HG03439 (cell line): ENCODE data around the gene MFAP2.
"Not testable (repeated sequence)": the region's sequence is repeated elsewhere in the genome, so short reads cannot be mapped to it uniquely, and the experiment has no call there.

Source experiments
- ATAC-seq: cut with Tn5 transposase; IDR thresholded peaks from one replicate; pipeline ENCODE4 v1.9.1; 2021; ENCODE audit warnings: mild to moderate bottlenecking, moderate library complexity; ENCODE audit not compliant: unreplicated experiment

MFAP2 gene

DNA sequence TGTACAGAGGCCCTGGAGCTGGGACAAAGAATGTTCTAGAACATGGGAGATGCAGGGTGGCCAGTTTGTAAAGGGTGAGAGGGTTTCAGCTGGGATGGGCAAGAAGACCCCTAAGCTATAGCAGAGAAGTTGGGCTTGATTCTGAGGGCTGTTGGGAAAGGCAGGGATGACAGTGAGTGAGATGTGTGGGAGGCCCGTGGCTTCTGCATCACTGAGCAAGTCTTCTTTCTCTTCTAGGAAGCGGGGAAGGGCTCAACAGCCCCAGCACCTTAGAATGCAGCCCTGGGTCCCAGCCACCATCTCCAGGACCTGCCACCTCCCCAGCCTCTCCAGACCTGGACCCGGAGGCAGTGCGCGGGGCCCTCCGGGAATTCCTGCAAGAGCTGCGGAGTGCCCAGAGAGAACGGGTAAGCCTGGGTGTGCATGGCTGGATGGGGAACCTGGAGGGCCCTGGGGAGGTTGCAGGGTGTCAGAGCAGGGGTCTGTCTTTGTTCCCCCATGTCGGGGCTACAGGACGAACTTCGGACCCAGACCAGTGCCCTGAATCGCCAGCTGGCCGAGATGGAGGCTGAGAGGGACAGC lies 14.8 kb downstream of the MFAP2 start:
- ATAC-seq: no peak

DNA sequence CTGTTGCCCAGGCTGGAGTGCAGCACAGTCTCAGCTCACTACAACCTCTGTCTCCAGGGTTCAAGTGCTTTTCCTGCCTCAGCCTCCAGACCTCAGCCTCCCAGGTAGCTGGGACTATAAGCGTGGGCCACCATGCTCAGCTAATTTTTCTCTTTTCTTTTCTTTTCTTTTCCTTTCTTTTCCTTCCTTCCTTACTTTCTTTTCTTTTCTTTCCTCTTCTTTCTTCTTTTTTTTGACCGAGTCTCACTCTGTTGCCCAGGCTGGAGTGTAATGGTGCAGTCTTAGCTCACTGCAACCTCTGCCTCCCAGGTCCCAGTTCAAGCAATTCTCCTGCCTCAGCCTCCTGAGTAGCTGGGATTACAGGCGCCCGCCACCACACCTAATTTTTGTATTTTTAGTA lies 16.3 kb downstream of the MFAP2 start:
- not testable (repeated sequence) for ATAC-seq

DNA sequence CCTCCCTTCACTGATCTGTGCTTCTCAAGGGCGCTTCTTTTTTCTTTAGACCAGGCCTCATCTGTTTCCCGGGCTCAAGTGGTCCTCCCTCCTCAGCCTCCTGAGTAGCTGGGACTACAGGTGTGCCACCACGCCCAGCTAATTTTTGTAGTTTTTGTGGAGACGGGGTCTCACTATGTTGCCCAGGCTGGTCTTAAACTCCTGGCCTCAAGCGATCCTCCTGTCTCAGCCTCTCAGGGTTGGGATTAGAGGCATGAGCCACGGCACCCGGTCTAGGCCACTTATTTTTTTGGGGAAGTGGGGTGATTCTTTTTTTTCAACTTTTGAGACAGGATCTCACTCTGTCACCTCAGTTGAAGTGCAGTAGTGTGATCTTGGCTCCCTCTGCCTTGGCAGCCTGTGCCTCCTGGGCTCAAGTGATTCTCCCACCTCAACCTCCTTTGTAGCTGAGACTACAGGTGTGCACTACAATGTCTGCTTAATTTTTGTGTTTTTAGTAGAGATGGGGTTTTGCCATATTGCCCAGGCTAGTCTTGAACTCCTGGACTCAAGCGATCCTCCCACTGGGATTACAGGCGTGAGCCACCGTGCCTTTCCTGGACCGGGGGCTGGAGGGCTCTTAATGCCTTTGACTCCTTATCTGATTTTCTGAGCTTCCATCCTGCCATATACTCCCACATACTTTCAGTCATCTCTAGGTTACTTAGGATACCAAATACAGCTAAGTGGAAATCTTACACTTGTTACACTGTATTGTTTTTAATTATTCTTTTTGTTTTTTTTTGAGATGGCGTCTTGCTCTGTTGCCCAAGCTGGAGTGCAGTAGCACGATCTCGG lies 18.9 kb downstream of the MFAP2 start:
- ATAC-seq: peak; percentile 13

DNA sequence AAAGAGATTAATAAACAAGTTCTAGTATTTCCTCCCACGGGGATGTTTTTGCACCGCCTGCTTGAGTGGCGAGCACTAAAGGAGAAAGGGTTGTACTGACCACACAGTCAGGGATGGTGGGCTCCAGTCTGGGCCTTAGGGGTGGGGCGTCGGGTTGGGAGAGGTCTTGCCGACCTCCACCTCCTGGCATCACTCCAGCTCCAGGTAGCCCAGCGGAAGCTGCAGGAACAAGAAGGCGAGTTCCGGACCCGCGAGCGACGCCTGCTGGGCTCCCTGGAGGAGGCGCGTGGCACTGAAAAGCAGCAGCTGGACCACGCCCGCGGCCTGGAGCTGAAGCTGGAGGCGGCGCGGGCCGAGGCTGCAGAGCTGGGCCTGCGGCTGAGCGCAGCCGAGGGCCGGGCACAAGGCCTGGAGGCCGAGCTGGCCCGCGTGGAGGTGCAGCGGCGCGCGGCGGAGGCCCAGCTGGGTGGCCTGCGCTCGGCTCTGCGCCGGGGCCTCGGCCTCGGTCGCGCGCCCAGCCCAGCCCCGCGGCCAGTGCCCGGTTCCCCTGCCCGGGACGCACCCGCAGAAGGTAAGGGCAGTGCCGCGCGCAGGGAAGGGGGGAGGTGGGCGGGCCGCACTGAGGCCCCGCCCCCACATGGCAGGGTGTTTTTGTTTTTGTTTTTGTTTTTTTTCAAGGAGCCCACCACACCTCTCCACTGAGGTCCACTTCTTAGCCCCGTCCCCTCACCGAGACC lies 19.7 kb downstream of the MFAP2 start:
- ATAC-seq: peak; percentile 70

DNA sequence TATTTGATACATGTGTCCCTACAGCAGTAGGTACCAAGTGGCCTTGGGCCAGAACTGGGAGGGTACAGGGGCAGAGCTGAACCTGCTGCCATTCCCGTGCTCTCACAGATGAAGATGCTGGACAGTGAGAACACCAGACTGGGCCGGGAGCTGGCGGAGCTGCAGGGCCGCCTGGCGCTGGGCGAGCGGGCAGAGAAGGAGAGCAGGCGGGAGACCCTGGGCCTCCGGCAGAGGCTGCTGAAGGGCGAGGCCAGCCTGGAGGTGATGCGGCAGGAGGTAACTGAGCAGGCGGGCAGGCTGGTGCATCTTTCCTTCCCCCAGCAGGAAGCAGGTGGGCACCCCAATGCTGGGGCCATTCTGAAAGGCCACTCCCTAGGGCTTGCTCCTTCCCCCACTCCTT lies 21.9 kb downstream of the MFAP2 start:
- ATAC-seq: no peak

DNA sequence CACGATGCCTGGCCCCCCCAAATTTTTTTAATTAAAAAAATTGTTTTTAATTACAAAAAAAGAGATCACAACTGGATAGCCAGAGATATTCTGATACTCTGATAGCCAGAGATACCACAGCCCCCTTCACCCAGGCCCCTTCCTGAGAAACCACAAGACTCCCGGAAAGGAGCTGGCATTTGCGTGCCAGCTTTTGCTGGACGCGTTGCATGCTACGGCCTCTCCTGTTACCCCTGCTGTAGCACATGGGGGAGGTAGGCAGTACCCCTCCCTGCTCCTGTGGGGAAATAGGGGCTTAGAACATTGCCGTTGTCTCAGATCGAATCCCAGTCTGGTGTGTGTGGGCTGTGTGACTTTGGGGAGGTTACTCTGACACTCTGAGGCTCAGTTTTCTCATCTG lies 22.7 kb downstream of the MFAP2 start:
- no peak for ATAC-seq

GRCh38 chr1:16956775-16957174 lies 23.6 kb downstream of the MFAP2 start:
- no peak for ATAC-seq

DNA sequence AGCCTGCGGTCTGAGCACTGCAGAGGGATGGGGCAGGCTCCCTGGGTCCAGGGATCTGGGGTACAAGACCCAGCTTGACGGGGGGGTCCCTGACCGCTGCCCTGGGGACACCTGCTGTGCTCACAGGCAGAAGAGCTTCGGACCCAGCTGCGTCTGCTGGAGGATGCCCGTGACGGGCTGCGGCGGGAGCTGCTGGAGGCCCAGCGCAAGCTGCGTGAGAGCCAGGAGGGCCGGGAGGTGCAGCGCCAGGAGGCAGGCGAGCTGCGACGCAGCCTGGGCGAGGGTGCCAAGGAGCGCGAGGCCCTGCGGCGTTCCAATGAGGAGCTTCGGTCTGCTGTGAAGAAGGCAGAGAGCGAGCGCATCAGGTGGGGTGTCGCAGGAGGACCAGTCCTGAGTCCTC lies 25.2 kb downstream of the MFAP2 start:
- ATAC-seq: no peak

- ATAC-seq: no peak
Observed at GRCh38 chr1:16954579-16954978, 25.8 kb downstream of the MFAP2 start.

DNA sequence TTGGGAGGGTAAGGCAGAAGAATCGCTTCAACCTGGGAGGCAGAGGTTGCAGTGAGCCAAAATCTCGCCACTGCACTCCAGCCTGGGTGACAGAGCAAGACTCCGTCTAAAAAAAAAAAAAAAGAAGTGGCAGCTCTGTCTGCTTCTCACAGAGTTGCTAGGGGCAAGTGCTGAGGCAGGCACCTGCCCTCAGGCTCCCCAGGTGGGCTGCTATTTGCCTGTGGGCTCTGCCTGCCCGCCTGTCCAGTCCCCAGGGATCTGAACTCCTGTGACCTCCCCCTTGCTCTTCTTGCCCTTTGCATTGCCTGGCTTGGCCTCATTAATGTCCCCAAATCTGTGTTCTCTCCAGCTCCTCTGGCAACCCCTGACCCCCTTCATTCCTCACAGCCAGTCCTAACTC lies 28.0 kb downstream of the MFAP2 start:
- not testable (repeated sequence) for ATAC-seq

DNA sequence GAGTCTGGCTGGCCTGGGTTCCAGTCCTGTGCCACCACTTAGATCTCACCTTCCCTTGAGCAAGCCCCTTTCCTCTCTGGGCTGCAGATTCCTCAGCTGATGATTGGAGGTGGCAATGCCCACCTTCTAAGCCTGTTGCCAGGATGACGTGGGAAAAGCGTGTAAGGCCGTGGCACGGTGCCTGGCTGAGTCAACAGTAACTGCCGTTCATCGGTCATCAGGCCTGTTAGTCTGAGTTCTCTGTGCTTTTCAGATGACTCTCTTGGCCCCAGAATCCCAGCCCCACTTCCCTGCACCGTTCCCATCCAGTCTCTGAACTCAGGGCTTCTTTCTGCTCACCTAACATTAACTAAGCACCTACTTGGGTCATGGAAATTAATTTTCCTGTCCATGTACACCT lies 31.4 kb downstream of the MFAP2 start:
- not testable (repeated sequence) for ATAC-seq

DNA sequence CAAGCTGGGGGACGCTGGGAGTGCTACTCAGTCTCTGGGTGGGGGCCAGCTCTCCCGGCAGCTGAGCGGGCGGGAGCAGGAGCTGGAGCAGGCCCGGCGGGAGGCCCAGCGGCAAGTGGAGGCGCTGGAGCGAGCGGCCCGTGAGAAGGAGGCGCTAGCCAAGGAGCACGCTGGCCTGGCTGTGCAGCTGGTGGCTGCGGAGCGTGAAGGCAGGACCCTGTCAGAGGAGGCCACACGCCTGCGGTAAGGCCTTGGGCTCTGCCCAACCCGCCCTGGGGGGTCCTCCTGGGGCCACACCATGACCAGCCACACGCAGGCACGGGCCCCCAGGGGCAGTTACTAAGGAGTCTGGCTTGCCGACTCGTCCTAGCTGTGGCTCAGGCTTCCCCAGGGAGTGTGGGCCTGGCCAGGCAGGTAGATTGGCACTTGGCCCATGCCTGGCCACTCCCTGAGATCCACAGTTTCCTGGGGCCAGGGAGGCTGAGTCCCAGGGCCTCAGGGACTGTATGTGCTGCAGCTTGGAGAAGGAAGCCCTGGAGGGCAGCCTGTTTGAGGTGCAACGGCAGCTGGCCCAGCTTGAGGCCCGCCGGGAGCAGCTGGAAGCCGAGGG lies 32.0 kb downstream of the MFAP2 start:
- not testable (repeated sequence) for ATAC-seq

DNA sequence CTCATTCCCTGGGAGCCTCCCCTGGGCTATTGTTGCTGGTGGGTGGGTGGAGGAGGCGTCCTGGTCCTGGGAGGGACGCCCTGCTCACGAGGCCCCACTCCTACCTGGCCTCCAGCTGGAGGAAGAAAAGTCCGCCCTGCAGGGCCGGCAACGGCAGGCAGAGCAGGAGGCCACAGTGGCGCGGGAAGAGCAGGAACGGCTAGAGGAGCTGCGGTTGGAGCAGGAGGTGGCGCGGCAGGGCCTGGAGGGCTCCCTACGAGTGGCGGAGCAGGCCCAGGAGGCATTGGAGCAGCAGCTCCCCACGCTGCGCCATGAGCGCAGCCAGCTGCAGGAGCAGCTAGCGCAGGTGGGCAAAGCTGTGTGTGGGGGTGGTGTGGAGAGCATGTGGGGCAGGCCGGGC lies 33.8 kb downstream of the MFAP2 start:
- no peak for ATAC-seq

DNA sequence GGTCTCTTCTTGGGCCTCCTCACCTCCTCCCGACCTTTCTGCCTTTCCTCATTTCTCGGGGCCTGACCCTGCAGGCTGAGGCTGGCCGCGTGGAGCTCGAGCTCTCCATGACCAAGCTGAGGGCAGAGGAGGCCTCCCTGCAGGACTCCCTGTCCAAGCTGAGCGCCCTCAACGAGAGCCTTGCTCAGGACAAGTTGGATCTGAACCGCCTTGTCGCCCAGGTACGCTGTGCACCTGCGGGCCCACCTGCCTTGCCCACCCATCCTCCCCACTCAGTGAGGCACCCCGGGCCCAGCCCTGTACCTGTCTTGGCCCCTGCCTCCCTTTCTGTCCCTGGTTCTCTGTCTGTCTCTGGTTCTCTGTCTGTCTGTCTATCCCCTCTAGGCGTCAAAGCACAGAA lies 34.2 kb downstream of the MFAP2 start:
- not testable (repeated sequence) for ATAC-seq

- not testable (repeated sequence) for ATAC-seq
Observed at GRCh38 chr1:16945512-16945911, 34.9 kb downstream of the MFAP2 start.

- ATAC-seq: no peak
Observed at GRCh38 chr1:16944038-16944437, 36.4 kb downstream of the MFAP2 start.

DNA sequence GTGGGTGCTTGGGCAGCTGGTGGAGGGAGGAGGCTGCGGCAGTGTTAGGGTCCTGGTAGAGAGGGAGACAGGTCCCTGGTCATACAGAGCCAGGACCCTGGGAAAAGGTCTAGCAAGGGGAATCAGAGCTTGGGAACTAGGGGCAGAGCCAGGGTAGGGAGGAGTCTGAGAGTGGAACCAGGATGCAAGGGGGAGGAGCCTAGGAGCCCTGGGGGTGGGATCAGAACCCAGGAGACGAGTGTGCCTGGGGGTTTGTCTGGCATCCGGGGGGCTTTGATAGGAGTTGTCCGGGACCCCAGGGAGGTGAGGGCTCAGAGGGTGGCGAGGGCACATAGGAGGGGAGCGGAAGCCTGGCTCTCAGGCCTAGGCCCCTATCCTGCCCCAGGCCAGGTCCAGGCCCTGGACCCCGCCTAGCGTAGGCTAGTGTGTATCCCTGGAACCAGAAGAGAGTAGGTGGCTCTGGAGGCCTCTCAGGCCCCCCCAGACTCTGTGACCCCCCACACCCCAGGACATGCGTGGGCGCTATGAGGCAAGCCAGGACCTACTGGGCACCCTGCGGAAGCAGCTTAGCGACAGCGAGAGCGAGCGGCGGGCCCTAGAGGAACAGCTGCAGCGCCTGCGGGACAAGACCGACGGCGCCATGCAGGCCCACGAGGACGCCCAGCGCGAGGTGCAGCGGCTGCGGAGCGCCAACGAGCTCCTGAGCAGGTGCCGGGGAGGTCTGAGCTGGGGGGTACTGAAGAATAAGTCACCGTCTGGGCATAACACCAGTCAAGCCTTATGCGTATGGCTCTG lies 40.8 kb downstream of the MFAP2 start:
- ATAC-seq: not testable (repeated sequence)

GRCh38 chr1:16938351-16939321 lies 41.8 kb downstream of the MFAP2 start:
- no peak for ATAC-seq

DNA sequence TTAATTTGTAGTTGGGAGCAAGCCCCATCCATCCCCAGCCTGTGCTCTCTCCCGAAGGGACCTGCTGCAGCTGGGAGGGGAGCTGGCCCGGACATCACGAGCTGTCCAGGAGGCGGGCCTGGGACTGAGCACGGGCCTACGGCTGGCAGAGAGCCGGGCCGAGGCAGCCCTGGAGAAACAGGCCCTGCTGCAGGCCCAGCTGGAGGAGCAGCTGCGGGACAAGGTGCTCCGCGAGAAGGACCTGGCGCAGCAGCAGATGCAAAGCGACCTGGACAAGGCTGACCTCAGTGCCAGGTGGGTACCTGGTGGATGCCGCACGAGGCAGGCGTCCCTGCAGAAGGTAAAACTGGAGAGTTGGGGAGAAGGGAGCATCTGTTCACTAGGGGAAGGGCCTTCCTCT lies 43.8 kb downstream of the MFAP2 start:
- not testable (repeated sequence) for ATAC-seq
